Epithelial cell of esophagus (primary cell): ENCODE measurements around the gene RUNX2.

Source experiments
- DNase-seq: peaks from one replicate; pipeline ENCODE4 v3.0.0; 2010; ENCODE audit warnings: low read depth
- H3K4me3 ChIP-seq: 2 replicates; pipeline ENCODE4 v1.5.1; 2011; ENCODE audit warnings: mild to moderate bottlenecking, low read length, control low read depth
- TF ChIP-seq, protein P1 (sequence below): IDR thresholded peaks from 2 replicates; pipeline ENCODE4 v1.5.1; 2011; ENCODE audit warnings: low read depth, mild to moderate bottlenecking, low read length, control low read depth, inconsistent platforms; ENCODE audit not compliant: insufficient read depth; ENCODE audit errors: missing control alignments

Gene RUNX2

DNA sequence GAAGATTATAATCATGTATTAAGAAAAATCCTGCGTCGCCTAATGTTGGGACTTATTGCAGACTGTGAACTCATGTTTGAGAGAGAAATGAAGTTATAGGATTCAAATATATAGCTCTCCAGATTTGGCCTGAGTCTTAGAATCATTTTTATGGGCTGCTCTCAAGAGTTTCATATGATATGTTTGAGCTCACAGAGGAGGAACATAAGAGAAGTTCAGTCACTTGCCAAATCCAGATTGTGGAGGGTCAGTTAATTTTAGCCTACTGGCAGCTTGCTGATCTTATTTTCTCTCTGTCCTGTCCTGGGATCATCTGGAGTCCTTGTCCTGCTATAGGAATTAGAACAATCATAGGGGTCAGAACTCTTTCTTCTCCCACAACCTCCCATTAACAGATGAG is 235.7 kb downstream of the RUNX2 start:
- TF ChIP-seq, protein P1, sequence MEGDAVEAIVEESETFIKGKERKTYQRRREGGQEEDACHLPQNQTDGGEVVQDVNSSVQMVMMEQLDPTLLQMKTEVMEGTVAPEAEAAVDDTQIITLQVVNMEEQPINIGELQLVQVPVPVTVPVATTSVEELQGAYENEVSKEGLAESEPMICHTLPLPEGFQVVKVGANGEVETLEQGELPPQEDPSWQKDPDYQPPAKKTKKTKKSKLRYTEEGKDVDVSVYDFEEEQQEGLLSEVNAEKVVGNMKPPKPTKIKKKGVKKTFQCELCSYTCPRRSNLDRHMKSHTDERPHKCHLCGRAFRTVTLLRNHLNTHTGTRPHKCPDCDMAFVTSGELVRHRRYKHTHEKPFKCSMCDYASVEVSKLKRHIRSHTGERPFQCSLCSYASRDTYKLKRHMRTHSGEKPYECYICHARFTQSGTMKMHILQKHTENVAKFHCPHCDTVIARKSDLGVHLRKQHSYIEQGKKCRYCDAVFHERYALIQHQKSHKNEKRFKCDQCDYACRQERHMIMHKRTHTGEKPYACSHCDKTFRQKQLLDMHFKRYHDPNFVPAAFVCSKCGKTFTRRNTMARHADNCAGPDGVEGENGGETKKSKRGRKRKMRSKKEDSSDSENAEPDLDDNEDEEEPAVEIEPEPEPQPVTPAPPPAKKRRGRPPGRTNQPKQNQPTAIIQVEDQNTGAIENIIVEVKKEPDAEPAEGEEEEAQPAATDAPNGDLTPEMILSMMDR = no peak
- H3K4me3 ChIP-seq = no peak overlapping the region
- DNase-seq = no peak

- DNase-seq = peak; percentile 70
- H3K4me3 ChIP-seq = no peak overlapping the region
- TF ChIP-seq, protein P1 = no peak
Observed at GRCh38 chr6:45566882-45567281, 238.8 kb downstream of the RUNX2 start.

GRCh38 chr6:45567879-45568278 is 239.7 kb downstream of the RUNX2 start:
- TF ChIP-seq, protein P1 = no peak
- no peak for DNase-seq
- no peak overlapping the region for H3K4me3 ChIP-seq

- TF ChIP-seq, protein P1 = no peak
- H3K4me3 ChIP-seq = no peak overlapping the region
- no peak for DNase-seq
Observed at GRCh38 chr6:45568626-45569025, 240.5 kb downstream of the RUNX2 start.

DNA sequence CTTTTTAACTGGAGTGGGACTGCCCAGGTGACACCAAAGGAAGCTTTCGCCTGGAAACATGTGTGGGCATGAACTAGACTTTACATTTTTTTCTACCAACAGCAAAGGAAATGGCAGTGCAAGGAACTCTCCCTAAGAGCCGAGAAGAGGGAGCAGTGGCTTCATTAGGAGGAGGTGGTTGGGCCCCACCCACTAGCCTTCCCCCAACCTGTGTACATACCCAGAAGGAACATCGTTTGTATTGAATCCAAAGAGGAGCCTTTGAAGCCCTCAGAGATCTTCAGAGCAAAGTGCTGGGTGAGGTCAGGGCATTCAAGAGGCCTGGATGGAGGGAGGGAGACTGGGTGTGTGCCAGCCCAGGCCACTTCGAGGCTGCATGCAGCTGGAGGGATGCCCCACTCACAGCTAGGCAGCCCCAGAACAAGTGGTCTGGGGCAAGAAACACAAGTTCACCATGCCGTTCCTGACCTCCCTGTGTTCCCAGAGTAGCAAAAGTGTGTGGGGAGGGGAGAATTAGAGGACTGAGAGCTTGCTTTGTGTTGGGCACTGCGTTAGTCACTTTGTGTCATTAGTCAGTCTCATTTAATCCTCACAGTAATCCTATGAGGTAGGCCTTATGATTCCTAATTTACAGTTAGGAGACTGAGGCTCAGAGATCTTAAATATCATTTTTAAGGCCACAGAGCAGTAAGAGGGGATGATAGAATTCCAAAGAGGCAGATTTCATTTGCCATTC is 241.2 kb downstream of the RUNX2 start:
- peak; percentile 66 for DNase-seq
- TF ChIP-seq, protein P1 = no peak
- no peak overlapping the region for H3K4me3 ChIP-seq

DNA sequence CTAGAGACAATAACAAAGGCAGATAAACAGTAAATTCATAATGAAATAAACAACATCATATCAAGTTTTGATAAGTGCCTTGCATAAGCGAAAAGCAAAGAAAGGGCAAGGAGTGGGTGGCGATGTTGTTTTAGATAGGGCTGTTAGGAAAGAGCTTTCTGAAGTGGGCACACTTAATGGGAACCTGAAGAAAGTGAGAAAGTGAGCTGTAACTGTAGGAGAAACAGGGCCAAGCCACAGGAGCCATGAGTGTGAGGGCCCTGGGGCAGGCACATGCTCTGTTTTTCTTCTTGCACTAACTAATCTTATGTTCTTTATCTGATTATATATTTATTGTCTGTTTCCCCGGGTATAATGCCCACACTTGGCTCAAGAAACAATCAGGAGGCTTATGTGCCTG is 243.0 kb downstream of the RUNX2 start:
- no peak overlapping the region for H3K4me3 ChIP-seq
- TF ChIP-seq, protein P1 = no peak
- no peak for DNase-seq

GRCh38 chr6:45572833-45573232 is 244.7 kb downstream of the RUNX2 start:
- no peak overlapping the region for H3K4me3 ChIP-seq
- DNase-seq = no peak
- TF ChIP-seq, protein P1 = no peak
